HG03064 (cell line): ENCODE measurements around the gene KCNJ18.
"Not testable (repeated sequence)": the region's sequence is repeated elsewhere in the genome, so short reads cannot be mapped to it uniquely, and the experiment has no call there.

Experiments used
- ATAC-seq: cut with Tn5 transposase; IDR thresholded peaks from one replicate; pipeline ENCODE4 v1.9.1; 2021; ENCODE audit warnings: low read depth; ENCODE audit not compliant: unreplicated experiment

The KCNJ18 gene

DNA sequence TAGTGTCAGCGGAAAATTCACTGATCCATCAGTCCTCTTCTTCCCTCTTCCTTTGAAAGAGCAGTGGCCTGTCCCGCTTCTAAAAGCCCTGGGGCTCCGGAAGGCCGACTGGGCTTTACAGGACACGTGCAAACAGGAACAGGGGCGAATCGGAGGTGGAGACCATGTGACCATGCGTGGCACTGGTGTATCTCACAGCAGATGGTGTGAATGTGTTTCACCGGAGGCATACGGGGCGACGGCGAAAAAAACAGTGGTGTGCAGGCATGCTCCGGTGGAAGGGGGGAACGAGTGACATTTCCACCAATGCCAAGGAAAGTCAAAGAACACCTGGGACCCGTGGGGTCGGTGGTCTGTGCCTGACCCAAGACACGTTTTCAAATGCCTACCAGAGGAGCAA is 8.4 kb upstream of the KCNJ18 start:
- not testable (repeated sequence) for ATAC-seq

DNA sequence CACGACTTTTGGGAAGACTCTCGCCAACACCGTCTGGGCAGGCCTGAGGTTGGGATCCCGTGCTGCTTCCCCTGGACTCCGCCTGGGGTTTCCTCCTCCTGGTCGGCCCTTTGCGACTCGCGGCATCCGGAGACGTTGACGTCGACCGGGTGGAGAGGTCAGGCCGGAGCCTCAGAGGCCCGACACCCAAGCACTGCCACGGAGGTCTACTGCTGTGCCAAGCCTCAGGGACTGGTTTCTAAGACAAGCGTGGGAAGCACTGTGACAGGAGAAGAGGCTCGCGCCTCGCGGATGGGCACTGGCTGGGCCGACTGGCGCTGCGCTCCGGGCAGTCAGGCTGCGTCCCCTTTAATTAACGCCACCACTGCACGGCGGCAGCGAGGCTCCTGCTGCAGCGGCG is 7.9 kb upstream of the KCNJ18 start:
- not testable (repeated sequence) for ATAC-seq

DNA sequence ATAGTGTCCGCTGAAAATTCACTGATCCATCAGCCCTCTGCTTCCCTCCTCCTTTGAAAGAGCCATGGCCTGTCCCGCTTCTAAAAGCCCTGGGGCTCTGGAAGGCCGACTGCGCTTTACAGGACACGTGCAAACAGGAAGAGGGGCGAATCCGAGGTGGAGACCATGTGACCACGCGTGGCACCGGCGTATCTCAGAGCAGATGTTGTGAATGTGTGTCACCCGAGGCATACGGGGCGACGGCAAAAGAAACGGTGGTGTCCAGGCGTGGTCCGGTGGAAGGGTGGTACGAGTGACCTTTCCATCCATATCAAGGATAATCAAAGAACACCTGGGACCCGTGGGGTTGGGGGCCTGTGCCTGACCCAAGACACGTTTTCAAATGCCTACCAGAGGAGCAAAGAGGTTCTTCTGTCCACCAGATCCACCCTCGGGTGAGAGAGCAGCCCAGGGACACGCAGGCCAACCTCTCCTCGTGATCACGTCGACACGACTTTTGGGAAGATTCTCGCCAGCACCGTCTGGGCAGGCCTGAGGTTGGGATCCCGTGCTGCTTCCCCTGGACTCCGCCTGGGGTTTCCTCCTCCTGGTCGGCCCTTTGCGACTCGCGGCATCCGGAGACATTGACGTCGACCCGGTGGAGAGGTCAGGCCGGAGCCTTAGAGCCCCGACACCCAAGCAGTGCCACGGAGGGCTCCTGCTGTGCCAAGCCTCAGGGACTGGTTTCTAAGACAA is 7.1 kb upstream of the KCNJ18 start:
- not testable (repeated sequence) for ATAC-seq

- no peak for ATAC-seq
Measured at GRCh38 chr17:21686165-21687015, 5.9 kb upstream of the KCNJ18 start.

DNA sequence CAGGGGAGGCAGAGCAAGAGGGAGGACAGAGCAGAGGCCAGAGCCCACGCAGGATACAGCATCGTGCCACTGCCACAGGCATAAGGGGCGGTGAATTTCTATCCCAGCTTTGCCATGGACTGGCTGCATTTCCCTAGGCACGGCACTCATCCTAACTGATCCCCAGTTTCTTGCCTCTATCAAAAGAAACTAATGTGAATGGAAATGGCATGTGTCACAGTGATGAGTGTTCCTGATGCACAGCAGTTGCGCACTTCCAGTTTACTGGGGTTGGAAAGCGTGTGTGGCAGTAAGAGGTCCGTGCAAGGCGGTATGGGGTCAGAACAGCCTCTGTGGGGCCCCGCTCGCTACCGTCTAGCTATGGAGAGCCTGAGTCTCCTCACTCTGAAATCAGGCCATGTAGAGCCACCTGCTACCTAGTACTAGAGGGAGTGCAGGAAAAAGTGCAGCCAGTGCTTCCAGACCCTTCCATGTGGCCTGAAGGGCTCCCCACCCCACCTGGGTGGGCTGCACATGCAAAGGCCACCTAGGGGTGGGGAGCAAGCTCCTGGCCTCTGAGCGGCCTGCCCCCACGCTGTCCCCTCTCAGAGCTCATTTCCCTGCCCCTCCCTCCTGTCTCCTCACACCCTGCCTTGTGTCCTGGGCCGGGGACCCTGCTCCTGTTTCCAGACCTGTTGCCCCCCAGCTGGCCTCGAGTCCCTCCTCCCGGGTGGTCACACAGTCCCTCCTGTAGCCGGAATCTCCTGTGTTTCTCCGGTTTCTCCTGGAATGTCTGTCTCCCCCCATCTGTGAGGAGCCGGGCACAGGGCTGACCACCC is 5.0 kb upstream of the KCNJ18 start:
- no peak for ATAC-seq

DNA sequence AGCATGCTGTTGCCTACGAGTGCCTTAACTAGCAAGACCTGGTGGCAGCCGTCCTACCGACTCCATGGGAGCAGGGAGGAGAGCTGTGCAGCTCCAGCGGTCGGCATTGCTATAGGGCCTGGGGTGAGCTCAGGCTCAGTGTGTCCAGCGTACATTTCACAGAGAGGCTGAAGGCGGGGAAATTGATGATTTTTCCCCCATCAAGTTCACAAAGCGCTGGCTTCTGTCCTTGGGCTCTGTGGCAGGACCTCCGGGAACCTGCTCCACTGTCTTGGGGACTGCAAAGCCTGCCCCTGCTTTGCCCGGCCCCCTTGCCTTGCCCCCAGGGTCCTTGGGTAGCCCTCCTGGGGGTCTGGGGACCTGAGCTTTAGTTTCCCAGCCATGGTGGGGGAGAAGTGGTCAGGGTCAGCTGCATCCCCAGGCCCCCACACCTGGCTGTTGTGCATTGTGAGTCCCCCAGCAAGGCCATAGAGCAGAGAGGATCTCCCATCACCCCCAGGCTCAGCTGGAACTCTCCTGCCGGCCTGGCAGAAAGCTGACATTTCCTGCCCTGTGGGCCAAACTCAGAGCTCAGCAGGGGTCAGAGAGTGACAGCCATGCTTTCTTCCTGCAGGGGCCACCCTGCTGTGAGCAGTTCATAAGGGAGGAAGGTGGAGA is 3.9 kb upstream of the KCNJ18 start:
- no peak for ATAC-seq

- no peak for ATAC-seq
Measured at GRCh38 chr17:21689604-21690003, 2.7 kb upstream of the KCNJ18 start.

DNA sequence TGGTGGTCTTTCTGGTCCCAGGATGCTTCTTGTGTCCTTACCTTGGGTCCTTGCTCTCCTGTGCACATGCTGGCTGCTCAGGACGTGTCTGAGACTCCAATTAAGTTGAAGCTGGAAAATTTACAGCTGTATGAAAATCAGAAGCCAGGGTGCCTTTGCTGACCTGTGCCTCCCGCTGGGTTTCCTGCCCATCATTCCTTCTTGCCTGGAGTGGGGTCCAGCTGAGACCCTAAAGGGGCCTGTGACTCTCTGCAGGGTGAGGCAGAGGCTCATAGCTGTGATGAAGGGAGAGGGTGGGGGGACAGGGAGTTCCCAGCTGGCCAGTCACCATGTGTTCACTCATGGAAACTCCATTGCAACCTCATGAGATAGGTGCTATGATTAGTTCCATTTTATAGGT is 1.5 kb upstream of the KCNJ18 start:
- ATAC-seq, result not testable (repeated sequence)

- ATAC-seq, result not testable (repeated sequence)
Measured at GRCh38 chr17:21691481-21691880, 842 bp upstream of the KCNJ18 start.

DNA sequence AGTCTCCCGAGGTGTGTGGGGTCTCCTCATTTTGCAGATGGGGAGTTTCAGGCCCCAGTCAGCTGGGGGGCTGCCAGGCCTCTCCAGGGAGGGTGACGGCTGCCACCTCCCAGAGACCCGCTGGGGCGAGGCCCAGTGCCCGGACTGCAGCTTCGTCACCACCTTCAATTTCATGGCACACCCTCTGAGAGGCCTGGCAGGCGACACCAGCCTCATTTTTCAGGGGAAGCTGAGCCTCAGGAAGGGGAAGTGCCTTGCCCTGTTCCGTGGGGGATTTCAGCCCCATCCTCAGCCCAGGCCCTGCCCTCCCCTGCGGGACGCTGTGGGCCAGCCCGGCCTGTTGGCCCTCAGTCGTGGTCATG is 362 bp downstream of the KCNJ18 start:
- not testable (repeated sequence) for ATAC-seq

DNA sequence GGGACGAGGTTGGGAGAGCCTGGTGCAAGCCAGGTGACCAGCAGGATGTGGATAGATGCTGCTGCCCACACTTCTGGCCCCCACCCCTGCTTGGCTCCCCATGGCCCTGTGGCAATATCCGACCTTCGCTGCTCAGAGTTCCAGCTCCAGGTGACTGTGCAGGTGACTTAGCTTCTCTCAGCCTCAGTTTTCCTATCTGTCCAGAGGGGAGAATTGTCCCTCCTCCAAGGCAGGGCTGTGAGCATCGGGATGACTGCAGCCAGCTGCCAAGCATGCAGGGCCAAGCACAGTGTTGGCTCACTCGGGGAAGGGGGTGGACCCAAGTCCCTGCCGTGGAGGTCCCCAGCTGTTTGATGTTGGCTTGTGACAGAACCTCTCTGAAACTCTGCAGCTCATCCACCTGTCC is 1.1 kb downstream of the KCNJ18 start:
- not testable (repeated sequence) for ATAC-seq

DNA sequence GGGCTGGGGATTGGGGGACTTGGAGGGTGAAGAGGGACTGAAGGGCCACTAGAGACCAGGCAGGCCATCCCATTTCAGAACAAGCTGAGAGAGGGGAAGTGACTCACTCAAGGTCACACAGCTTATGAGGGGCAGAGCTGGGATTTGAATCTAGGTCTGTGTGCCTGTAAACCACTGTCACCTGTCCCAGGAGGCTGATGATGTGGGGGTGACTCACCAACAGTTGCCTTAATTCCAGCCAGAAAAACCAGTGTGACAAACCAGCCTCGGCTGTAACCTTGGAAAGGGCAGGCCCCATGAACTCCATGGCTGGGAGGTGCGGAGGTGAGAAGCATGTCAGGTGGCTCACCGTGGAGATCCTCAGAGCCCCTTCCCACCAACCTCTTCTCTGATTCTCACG is 1.6 kb downstream of the KCNJ18 start:
- not testable (repeated sequence) for ATAC-seq

DNA sequence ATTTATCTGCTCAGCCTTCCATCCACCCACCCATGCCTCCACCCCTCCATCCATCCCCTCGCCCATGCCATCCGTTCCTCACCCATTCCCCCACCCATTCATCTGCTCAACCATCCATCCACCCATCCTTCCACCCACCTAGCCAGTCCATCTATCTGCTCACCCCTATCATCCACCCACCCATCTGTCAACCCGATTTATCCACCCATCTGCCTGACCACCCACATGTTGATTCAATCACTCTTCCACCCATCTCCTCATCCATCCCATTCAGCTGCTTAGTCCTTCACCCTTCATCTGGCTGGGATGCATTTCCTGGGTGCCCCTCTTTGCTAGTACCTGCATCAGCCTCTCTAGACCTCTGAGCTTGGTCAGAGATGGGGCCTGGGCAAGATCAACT is 3.9 kb downstream of the KCNJ18 start:
- ATAC-seq, result not testable (repeated sequence)

- ATAC-seq, result not testable (repeated sequence)
Measured at GRCh38 chr17:21696842-21697507, 4.7 kb downstream of the KCNJ18 start.

DNA sequence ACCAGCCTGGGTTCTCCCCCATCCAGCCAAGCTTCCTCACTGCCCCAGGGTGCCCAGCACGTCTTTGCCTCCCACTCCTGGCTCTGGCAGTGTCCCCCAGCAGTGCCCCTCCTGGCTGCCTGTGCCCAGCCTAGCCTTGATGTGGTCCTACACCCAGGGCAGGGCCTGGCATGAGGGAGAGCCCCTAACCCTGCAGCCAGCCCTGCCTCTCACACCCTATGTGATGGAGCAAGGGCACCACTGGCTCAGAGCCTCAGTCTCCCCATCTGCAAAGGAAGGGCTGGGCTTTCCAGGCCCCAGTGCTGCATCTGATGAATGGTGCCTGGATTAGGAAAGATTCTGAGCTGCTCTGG is 5.2 kb downstream of the KCNJ18 start:
- not testable (repeated sequence) for ATAC-seq

GRCh38 chr17:21698437-21699075 is 6.2 kb downstream of the KCNJ18 start:
- ATAC-seq, result not testable (repeated sequence)

DNA sequence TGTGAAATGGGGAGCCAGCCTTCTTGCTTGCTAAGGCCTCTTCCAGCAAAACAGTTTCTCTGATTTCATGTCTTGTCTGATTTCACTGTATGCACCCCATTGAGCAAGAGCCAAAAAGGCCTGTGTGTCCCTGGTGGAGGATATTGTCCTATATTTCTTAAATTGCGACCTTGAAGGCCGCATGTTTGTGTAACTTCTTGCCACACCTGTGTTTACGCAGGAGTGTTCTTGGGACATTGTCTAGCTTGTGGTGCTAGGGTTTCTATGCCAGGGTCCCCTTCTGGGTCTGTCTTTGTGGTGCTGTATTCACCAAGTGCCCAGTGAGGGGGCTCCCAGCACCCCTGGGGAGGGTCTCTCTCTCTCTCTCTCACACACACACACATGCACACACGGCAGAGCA is 6.8 kb downstream of the KCNJ18 start:
- not testable (repeated sequence) for ATAC-seq

GRCh38 chr17:21699573-21700236 is 7.4 kb downstream of the KCNJ18 start:
- ATAC-seq, result not testable (repeated sequence)

- ATAC-seq, result not testable (repeated sequence)
Measured at GRCh38 chr17:21701090-21701489, 8.8 kb downstream of the KCNJ18 start.
